Right ventricle myocardium superior (tissue), 1 donor: ENCODE data around the gene BBS12. TPM values are rescaled to one million over a fixed set of nuclear protein-coding genes. Genes with fewer than 3 reads are reported as not detected.

Source experiments
- ATAC-seq: fragments of 200-7000 bp; cut with Tn5 transposase; one replicate; pipeline ENCODE4 v1.9.1; 2020; ENCODE audit warnings: mild to moderate bottlenecking; ENCODE audit not compliant: poor library complexity
- DNase-seq: peaks from one replicate; pipeline ENCODE4 v3.0.0-alpha.2; 2020
- intact Hi-C: fragments of 100-400 bp; cut with DNase I; formaldehyde crosslinking; loops from one replicate; pipeline ENCODE4 v1.11.2; 2022
- long read RNA-seq: library from polyadenylated mRNA; unstranded; transcript quantifications from one replicate; pipeline ENCODE4 v2.0.0, GENCODE V29; 2021
- total RNA-seq: library from RNA; stranded (reverse); fragmentation: NEBNext Ultra II Directional; extraction: Animal tissue kit (Norgen Biotek cat#: 25700); gene quantifications from one replicate; pipeline ENCODE4 v1.2.1, GENCODE V29; 2021
- donor health status: DM: no; HTN: yes; CAD: no; lungs with severe emphysema.

BBS12 gene
- total RNA-seq: 4.9 TPM
- long read RNA-seq, transcript BBS12-201 (2 exons, 3,244 nt): major isoform, 6 of 29 reads
- long read RNA-seq, partial matches to known transcripts: 0 of 29 reads
- long read RNA-seq, other reads (novel, unspliced or antisense): 23 of 29 reads

DNA sequence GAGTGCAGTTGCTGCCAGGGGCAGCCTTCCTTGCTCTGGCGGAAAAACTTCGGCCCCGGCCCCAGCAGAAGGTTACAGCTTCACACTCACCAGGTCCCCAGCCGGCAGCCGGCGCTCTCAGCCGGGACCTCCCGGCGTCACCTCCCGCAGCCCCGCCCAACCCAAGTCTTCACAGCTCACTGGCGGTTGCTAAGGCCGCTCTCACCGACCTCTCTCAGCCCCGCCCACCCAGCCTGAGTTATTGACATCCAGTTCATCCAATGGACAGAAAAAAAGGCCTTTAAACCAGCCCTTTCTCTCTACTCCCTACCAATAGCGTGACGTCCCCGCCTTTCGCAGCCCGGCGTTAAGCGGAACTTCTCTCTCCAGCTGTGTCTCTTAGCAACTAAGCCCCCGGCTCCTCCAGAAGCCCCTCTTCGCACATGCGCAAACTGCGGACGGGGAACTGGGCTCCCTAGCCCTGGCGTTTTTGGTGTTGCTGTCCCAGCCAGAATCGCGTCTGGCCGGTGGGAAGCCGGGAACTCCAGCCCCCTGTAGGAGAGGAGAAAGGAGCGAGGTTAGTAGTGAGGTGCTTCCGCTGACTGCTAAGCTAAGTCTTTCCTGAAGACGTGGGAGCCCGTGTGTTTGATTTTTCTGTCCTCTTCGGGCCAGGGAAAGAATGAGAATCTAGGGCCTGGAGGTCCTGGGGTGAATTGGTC, at the start of gene BBS12:
Gene BBS12 (plus strand): TSS at position 376 of the 698 bp plus-strand sequence. CDS start 9,189 bp downstream, outside the sequence.
- ATAC-seq: peak; percentile 99
- peak; percentile 98 for DNase-seq
- intact Hi-C loops: no loop called here

DNA sequence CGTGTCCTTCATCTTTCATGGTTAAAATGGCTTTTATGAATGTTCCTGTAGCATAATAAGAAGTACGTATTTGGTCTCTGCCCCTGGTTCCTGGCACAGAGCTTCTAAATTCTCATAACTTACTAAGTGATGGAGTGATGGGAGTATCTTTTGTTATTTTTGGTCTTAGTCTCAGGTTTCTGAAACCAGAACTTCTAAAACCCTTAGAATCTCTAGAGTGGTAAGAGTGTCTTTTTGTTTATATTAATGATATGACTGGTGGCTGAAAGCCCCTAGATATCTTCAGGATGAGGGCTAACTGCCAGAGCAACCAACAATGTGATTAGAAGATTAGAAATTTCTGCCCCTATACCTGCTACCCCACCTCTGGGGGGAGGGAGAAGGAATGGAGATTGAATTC, 45.8 kb upstream of the BBS12 start:
- intact Hi-C loops: no loop called here
- no peak for DNase-seq

DNA sequence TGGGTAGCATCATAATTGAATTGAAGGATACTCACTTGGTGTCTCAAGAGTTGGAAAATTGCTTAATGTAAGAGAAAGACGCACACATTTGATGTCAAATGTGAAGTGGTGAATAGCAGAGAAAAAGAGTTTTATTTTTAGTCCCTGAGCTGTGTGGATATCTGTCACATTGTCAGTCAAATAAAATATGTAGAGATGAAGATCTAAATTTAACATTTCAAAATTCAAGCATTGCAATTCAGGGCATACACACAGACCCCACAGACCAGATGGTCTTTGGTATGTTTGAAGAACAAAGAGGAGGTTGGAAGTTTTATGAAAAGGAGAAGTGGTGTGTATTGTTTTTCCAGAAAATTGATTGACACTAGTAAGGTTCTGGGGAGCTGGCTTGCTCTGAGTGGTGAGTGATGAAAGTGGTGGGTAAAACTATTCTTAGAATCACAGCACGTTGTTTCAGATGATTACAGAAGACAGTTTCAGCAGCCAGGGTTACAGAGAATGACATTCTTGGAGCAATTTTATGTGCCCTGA, 44.9 kb upstream of the BBS12 start:
- DNase-seq (no peak), ATAC-seq (peak; percentile 94)
- intact Hi-C loops: no loop called here

More for the DNA sequence above, 45.8 kb upstream of the BBS12 start:
- no peak for ATAC-seq

DNA sequence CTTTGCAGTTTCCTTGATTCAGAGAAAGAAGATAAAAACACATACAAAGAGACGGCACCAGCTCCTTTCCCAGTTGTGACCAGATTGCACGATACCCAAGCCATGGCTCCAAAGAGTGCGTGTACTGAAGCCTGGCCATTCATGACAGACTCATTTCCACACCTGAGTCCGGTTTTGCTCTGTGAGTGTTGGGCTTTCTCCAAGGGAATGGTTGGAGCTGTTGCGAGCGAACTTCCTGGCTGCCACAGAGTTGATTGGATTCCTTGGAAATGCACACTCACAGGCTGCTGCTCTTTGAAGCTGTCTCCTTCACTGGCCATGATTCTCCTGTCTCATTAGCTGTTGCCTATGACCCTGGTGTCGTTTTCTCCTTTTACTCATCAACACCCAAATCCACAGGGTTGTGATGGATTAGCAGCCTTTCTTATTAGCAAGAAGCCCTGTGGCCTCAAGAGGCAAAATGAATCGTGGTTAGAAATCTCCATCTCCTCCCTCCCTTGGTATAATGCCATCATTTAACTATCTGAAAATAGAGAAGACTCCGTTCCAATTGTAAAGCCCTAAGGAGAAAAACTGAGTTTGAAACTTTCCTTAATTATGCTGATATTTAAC, 43.9 kb upstream of the BBS12 start:
- DNase-seq: no peak
- peak; percentile 47 for ATAC-seq
- intact Hi-C loops: no loop called here

DNA sequence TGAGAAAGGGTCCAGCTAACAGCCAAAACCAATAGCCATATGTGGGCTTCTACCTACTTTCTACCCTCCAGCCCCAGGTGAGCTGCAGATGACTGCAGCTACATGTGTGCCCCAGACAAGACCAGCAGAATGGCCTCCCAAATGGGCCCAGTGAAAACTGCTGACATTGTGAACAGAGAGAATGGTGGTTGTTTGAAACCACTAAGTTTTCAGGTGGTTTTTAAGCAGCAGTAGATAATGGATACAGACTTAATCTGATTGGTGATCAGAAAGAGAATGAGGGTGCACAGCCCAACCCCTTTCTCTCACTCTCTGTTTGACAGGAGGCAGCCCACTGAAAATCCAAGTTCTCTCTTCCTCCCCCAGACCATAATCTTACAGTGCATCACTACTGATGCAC, 42.5 kb upstream of the BBS12 start:
- DNase-seq (no peak), ATAC-seq (no peak)
- intact Hi-C loops: no loop called here

DNA sequence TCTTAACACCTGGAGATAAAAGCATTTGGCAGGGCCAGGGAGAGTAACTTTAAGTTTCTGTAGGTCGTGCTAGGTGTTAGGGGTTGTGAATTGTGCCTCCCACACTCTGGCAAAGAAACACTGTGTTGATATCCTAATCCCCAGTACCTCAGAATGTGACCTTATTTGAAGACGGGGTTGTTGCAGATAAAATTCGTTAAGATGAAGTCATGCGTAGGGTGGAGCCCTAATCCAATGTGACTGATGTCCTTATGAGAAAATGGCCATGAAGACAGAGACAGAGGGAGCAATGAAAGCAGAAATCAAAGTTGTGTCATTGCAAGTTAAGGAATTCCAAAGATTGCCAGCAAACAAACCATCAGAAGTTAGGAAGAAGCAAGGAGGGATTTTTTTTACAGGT, 40.5 kb upstream of the BBS12 start:
- intact Hi-C loops: no loop called here
- no peak for DNase-seq
- no peak for ATAC-seq

DNA sequence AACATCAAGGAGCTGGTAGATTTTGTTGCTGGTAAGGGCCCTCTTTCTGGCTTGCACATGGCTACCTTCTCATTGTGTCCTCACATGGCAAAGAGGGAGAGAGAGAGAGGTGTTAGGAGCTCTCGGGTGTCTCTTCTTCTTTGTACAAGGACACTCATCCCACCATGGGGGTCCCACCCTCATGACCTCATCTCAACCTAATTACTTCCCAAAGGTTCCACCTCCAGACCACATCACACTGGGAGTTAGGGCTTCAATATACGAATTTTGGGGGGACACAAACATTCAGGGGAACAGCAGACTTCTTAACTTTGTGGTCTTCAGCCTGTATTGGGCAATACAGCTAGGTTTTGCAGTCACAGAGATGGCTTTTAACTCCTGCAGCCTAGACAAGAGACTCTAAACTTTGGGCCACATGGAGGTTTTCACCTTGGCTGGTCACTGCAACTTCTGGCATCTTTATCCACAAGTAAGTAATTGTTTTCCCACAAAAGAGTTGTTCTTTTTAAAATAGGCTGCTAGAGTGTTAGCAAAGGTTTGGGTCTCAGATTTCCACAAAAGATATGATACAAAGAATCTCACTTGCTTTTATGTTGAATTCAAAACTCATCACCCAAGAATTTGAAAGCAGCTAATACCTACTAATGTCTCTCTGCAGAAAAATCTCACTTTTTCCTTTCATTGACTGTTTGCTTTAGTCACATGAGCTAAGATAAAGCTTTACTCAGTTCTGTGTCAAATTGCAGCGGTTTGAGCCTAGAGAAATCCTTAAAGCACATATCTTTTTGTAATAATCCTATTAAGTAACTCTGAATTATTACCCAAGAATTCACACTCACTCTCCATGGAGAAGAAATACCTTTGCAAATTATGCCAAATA, 39.6 kb upstream of the BBS12 start:
- ATAC-seq (no peak), DNase-seq (no peak)
- intact Hi-C loops: no loop called here

DNA sequence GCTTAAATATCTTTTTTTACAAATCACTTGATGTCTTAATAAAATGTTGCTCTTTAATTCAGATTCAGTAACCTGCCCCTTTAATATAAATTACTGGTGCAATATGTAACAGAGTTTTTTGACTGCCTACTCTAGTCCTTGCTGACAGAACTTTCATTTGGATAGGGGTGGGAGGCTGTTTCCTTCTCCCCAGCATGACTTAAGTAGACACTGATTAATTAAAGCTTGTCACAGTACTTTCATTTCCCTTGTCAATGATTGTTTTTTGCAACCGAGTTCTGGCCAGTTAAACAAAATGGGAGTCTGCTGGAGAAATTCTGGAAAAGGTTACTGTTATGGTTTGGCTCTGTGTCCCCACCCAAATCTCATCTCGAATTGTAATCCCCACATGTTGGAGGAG, 37.3 kb upstream of the BBS12 start:
- no peak for DNase-seq
- no peak for ATAC-seq
- intact Hi-C loops: no loop called here

DNA sequence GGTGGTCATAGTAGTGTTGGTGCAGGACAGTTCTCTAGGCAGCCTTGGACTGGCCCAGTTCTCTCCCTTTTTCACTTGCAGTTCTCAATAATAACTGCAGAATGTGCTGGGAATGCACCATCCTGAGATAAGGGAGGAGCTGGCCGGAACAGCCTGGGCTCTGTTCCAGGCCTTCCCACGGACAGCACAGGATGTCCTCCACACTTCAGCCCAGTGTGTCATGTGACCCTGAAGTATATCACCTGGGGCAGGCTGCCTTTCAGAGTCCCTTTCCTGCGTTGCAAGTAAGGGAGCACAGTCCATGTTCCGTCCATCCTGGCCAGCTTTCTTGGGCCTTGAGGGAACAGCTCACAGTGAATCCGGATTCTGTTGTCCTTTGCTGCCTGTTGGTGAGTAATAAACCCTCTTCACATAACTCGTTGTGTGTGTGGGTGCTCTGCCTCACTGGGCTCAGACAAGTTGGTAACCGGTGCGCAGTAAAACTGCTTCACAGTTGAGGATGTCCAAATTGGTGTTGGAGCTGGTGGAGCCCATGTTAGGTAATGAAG, 32.3 kb upstream of the BBS12 start:
- intact Hi-C loops: no loop called here
- ATAC-seq: peak; percentile 95
- peak; percentile 83 for DNase-seq

DNA sequence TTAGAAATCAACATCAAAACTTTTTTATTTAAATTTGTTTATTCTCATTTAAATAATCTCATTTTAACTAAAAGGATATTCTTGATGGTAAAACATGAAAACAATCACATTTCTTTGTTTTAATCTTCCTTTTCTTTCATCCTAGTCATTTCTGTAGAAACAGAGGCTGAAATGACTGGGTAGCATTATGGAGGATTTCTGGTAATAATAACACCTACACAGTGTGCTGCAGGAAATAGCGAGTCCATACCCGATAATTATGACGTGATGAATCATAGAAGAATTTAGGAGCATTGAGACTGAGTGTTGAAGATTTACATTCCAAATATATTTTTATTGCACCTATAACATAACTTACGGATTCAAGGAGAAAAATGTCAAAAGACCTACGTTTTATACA, 31.4 kb upstream of the BBS12 start:
- ATAC-seq (no peak), DNase-seq (no peak)
- intact Hi-C loops: no loop called here

DNA sequence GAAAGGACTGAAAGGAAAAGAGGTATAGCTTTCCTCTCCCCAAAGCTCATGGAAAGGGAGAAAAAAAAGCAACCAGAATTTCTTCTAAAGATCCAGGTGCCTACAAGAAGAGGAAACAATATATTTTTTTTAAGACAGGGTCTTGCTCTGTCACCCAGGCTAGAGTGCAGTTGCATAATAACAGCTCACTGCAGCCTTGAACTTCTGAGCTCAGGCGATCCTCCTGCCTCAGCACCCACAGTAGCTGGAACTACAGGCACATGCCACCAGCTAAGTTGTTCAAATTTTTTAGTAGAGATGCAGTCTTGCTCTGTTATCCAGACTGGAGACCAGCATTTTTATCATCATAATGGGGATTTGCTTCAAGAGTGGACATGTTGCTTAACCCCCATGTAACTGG, 30.5 kb upstream of the BBS12 start:
- ATAC-seq (no peak), DNase-seq (no peak)
- intact Hi-C loops: no loop called here

DNA sequence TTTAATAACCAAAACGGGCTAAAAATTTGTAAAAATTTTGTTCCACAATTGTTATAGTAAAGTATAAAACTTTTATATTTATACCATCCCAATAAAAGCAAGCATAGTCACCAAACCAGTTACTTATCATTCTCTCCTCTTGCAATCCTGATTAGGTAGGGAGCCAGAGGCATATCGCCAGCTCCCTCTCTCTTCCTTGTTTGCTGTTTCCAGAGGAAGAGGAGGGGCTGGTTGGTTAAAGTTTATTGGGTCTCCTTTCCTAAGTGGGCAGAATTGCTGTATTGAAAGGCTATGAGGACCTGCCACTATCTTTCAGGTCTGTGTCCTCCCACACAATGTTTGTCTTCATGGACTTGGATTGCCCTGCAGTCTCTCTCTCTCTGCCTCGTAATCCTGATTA, 29.6 kb upstream of the BBS12 start:
- intact Hi-C loops: no loop called here
- peak; percentile 25 for ATAC-seq
- DNase-seq: no peak

DNA sequence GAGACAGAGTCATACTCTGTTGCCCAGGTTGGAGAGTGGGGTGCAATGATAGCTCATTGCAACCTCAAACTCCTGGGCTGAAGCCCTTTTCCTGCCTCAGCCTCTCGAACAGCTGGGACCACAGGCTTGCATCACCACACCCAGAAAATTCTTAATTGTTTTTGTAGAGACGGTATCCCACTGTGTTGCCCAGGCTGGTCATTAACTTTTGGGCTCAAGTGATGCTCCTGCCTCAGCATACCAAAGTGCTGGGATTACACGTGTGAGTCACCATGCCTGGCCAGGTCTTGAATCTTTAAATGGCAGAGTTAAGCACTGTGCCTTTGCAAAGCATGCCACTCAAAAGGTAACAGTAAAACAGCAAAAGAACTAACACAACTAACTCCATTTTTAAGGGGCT, 28.6 kb upstream of the BBS12 start:
- intact Hi-C loops: no loop called here
- ATAC-seq (no peak), DNase-seq (no peak)

DNA sequence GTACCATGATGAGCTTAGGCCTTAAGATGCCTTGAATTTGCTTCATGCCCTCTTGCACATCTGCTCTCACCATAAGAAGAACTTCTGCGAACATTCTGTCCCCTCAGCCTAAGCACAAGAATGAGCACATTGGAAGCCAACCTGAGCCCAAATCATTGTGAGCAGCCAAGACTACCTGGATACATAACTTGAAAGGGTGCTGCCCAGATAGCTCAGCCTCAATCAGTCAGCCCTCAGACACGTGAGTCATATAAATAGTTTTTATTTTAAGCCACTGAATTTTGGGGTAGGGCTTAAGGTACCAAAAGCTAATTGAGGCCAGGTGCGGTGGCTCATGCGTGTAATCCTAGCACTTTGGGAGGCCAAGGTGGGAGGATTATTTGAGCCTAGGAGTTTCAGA, 27.5 kb upstream of the BBS12 start:
- DNase-seq: no peak
- intact Hi-C loops: no loop called here
- ATAC-seq: no peak

DNA sequence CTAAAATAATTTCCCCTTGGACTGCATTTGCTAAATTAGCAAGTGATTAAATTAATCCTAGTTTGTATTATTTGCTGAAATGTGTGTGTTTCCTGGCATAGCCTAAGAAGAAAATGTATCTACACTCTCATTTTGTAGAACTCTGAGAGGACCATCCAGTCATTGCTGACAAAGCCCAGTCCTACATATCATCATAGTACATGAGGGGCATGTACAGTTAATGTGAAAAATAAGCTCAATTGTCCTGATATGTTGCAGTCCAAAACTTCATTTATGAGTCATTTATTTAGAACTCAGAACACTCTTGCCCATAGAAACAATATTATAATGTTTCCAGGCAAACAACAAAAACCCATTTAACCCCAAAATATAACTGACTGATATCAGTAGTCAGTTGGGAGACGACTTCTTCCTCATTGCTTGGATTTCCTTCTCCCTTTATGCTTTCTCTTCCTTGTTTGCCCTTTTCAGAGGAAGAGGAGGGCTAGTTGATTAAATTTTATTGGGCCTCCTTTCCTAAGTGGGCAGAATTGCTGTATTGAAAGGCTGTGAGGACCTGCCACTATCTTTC, 26.9 kb upstream of the BBS12 start:
- ATAC-seq: no peak
- intact Hi-C loops: no loop called here
- no peak for DNase-seq

DNA sequence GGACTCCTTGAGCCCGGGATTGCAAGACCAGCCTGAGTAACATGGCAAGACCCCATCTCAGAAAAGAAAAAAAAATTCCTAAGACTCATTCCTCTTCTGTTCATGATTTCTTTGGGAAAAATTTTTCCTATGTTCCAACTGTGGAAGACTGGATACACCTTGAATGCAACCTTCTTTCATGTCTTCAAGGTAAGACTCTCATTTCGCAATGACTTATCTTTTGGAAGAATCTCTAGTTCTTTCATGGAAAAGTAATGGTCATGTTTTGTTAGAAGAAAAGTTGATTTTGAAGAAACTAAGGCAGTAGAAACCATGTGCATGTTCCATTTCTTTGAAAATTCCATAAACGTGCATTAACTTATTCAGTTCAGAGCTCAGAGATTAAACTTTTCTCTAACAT, 26.0 kb upstream of the BBS12 start:
- ATAC-seq (no peak), DNase-seq (no peak)
- intact Hi-C loops: no loop called here

DNA sequence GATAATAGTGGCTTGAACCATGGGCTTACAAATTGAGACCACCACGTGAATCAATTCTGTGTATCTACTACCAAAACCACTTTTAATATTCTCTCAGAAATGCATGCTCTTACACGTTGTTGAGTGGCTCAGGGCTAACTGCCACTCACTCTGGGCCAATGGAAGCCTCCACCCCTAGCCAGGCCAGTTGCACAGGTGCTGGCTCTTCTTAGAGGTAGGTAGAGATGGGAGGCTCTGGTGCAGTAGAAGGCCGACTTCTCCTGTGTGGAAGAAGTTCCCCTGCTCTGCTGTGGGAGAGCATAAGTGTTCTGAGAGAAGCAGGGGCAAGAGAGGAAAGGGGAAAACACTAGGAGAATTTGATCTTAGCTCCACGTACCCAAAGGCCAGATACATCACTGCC, 25.0 kb upstream of the BBS12 start:
- no peak for DNase-seq
- intact Hi-C loops: no loop called here
- ATAC-seq: no peak

DNA sequence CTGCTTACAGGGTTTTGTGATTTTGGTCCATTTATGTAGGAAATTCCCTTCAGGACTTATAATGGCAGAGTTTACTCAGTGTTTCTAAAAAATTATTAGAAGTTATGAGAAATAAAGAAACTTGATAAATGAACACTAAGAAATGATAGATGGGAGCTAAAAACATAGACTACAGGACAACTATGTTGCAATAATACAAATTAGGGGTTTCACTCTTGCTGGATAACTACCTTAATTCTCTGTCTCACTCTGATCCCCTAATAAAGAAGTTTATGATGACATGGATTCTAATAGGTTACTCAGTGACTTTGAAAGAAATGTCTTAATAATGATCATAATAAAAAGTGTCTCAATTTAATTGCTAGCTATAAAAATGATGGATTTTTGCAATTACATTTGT, 23.3 kb upstream of the BBS12 start:
- intact Hi-C loops: no loop called here
- ATAC-seq: no peak
- DNase-seq: no peak
